Fibroblast of lung (primary cell): ENCODE results near the gene CDS2.

ENCODE experiments used
- EZH2 ChIP-seq: IDR thresholded peaks from 2 replicates; pipeline ENCODE4 v1.5.1; 2012; ENCODE audit warnings: low read length, control low read depth, mild to moderate bottlenecking; ENCODE audit errors: missing control alignments
- TF ChIP-seq, protein P1 (sequence below), 2 donors: IDR thresholded peaks in 1 of 2; conservative IDR thresholded peaks in 1 of 2; 1 replicate in 1 of 2; 2 replicates in 1 of 2; pipeline ENCODE4 v1.5.1; 2011 to 2012; ENCODE audit warnings: low read length in 2 of 2, control low read depth in 1 of 2, inconsistent platforms in 1 of 2, low read depth in 1 of 2, mild to moderate bottlenecking in 1 of 2

- TF ChIP-seq, protein P1, sequence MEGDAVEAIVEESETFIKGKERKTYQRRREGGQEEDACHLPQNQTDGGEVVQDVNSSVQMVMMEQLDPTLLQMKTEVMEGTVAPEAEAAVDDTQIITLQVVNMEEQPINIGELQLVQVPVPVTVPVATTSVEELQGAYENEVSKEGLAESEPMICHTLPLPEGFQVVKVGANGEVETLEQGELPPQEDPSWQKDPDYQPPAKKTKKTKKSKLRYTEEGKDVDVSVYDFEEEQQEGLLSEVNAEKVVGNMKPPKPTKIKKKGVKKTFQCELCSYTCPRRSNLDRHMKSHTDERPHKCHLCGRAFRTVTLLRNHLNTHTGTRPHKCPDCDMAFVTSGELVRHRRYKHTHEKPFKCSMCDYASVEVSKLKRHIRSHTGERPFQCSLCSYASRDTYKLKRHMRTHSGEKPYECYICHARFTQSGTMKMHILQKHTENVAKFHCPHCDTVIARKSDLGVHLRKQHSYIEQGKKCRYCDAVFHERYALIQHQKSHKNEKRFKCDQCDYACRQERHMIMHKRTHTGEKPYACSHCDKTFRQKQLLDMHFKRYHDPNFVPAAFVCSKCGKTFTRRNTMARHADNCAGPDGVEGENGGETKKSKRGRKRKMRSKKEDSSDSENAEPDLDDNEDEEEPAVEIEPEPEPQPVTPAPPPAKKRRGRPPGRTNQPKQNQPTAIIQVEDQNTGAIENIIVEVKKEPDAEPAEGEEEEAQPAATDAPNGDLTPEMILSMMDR (conservative IDR thresholded peaks at IDR 0.05 in 1 of 2, IDR thresholded peaks at IDR 0.05 in 1 of 2; ENCODE audit: low read depth in 1 of 2, low read length in 2 of 2): no peak
- TF ChIP-seq EZH2: no peak
Observed at GRCh38 chr20:5090191-5090590, 36.6 kb upstream of the CDS2 start.
